Chondrocyte (in vitro differentiated cells): Measurements from ENCODE around the gene DUOXA1. TPM values are rescaled to one million over a fixed set of nuclear protein-coding genes. Genes with fewer than 3 reads are reported as not detected.

Source experiments
- DNase-seq: peaks from one replicate; pipeline ENCODE4 v3.0.0; 2021; ENCODE audit warnings: mixed read lengths, low spot score
- H3K27ac Mint-ChIP-seq: one replicate; pipeline ENCODE4 v1.8.0; 2021; ENCODE audit warnings: mild to moderate bottlenecking, moderate library complexity, mixed read lengths; ENCODE audit not compliant: unreplicated experiment
- H3K27me3 Mint-ChIP-seq: 2 replicates; pipeline ENCODE4 v1.8.0; 2021; ENCODE audit warnings: low read depth, mixed read lengths
- H3K36me3 Mint-ChIP-seq: 2 replicates; pipeline ENCODE4 v1.8.0; 2021; ENCODE audit warnings: low read depth, mixed read lengths
- H3K4me1 Mint-ChIP-seq: 2 replicates; pipeline ENCODE4 v1.8.0; 2021; ENCODE audit warnings: low read depth, mild to moderate bottlenecking, mixed read lengths
- H3K4me3 Mint-ChIP-seq: one replicate; pipeline ENCODE4 v1.8.0; 2021; ENCODE audit warnings: mild to moderate bottlenecking, moderate library complexity, mixed read lengths; ENCODE audit not compliant: unreplicated experiment
- H3K9me3 Mint-ChIP-seq: 2 replicates; pipeline ENCODE4 v1.8.0; 2021; ENCODE audit warnings: low read depth, mixed read lengths
- total RNA-seq: library from RNA; stranded (reverse); gene quantifications from 3 replicates; pipeline ENCODE4 v1.2.1, GENCODE V29; 2021
- TF ChIP-seq, protein P1 (sequence below): fragments of 200-600 bp; sonication (generic); IDR thresholded peaks from 2 replicates; pipeline ENCODE4 v1.5.0; 2021; ENCODE audit warnings: antibody characterized with exemption, mild to moderate bottlenecking, moderate library complexity

DUOXA1 gene
- total RNA-seq, 1 donor from 2014 or later, result 0.47 TPM

- no peak for DNase-seq
- H3K27ac Mint-ChIP-seq, result no peak overlapping the region
- peaks cover 2% of the 10 kb centered on the region for H3K36me3 Mint-ChIP-seq
- no peak overlapping the region for H3K4me3 Mint-ChIP-seq
- no peaks in the 10 kb centered on the region for H3K9me3 Mint-ChIP-seq
- TF ChIP-seq, protein P1, sequence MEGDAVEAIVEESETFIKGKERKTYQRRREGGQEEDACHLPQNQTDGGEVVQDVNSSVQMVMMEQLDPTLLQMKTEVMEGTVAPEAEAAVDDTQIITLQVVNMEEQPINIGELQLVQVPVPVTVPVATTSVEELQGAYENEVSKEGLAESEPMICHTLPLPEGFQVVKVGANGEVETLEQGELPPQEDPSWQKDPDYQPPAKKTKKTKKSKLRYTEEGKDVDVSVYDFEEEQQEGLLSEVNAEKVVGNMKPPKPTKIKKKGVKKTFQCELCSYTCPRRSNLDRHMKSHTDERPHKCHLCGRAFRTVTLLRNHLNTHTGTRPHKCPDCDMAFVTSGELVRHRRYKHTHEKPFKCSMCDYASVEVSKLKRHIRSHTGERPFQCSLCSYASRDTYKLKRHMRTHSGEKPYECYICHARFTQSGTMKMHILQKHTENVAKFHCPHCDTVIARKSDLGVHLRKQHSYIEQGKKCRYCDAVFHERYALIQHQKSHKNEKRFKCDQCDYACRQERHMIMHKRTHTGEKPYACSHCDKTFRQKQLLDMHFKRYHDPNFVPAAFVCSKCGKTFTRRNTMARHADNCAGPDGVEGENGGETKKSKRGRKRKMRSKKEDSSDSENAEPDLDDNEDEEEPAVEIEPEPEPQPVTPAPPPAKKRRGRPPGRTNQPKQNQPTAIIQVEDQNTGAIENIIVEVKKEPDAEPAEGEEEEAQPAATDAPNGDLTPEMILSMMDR, result no peak
- peaks cover 24% of the 10 kb centered on the region for H3K4me1 Mint-ChIP-seq
- no peaks in the 10 kb centered on the region for H3K27me3 Mint-ChIP-seq
These were observed 32.0 kb upstream of the DUOXA1 start for GRCh38 chr15:45161666-45162065.

DNA sequence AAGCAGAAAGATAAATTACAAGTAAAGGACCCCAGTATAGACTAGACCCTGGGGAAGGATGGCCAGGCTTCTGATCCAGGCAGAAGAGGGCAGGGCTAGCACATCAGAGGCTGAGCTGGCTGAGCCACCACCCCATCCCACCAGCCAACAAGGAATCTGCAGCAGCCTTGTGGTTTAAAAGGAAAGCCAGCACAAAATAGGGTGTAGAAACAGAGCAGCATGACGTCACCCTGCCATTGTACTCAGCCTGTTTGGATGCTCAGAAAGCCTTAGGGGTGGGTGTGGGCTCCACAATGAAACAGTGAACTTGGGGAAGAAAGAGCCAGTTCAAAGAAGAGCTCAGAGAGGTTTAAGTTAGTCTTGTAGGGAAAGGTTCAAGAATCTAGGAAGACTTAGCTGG, 28.3 kb upstream of the DUOXA1 start:
- H3K9me3 Mint-ChIP-seq, result no peaks in the 10 kb centered on the region
- H3K27ac Mint-ChIP-seq, result no peak overlapping the region
- DNase-seq, result no peak
- peaks cover 4% of the 10 kb centered on the region for H3K36me3 Mint-ChIP-seq
- H3K4me1 Mint-ChIP-seq, result peaks cover 6% of the 10 kb centered on the region
- TF ChIP-seq, protein P1, result no peak
- no peaks in the 10 kb centered on the region for H3K27me3 Mint-ChIP-seq
- H3K4me3 Mint-ChIP-seq, result no peak overlapping the region

- peaks cover 9% of the 10 kb centered on the region for H3K36me3 Mint-ChIP-seq
- TF ChIP-seq, protein P1, result no peak
- H3K27ac Mint-ChIP-seq, result no peak overlapping the region
- DNase-seq, result no peak
- H3K9me3 Mint-ChIP-seq, result no peaks in the 10 kb centered on the region
- no peak overlapping the region for H3K4me3 Mint-ChIP-seq
- H3K27me3 Mint-ChIP-seq, result no peaks in the 10 kb centered on the region
- H3K4me1 Mint-ChIP-seq, result no peaks in the 10 kb centered on the region
These were observed 27.2 kb upstream of the DUOXA1 start for GRCh38 chr15:45156744-45157455.

- H3K27me3 Mint-ChIP-seq, result no peaks in the 10 kb centered on the region
- no peak for DNase-seq
- H3K36me3 Mint-ChIP-seq, result peaks cover 9% of the 10 kb centered on the region
- H3K4me3 Mint-ChIP-seq, result no peak overlapping the region
- TF ChIP-seq, protein P1, result no peak
- no peaks in the 10 kb centered on the region for H3K9me3 Mint-ChIP-seq
- no peaks in the 10 kb centered on the region for H3K4me1 Mint-ChIP-seq
- H3K27ac Mint-ChIP-seq, result no peak overlapping the region
These were observed 26.1 kb upstream of the DUOXA1 start for GRCh38 chr15:45155739-45156138.

- no peaks in the 10 kb centered on the region for H3K27me3 Mint-ChIP-seq
- H3K4me3 Mint-ChIP-seq, result no peak overlapping the region
- DNase-seq, result no peak
- TF ChIP-seq, protein P1, result no peak
- no peak overlapping the region for H3K27ac Mint-ChIP-seq
- H3K36me3 Mint-ChIP-seq, result peaks cover 9% of the 10 kb centered on the region
- no peaks in the 10 kb centered on the region for H3K9me3 Mint-ChIP-seq
- H3K4me1 Mint-ChIP-seq, result no peaks in the 10 kb centered on the region
These were observed 22.5 kb upstream of the DUOXA1 start for GRCh38 chr15:45151998-45152828.
